ENCODE results near the gene JMJD1C.

The JMJD1C gene

DNA sequence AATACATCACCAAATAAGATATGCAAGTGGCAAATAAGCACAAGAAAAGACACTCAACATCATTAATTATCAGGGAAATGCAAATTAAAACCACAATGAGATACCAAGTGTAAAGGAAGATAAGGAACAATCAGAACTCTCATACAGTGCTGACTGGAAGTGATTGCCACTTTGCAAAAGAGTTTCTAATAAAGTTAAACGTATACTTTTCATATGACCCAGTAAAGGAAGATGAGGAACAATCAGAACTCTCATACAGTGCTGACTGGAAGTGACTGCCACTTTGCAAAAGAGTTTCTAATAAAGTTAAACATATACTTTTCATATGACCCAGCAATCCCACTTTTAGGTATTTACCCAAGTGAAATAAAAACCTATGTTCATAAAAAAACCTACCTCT is 12.2 kb upstream of the JMJD1C start:
- DNase-seq = no peak

DNA sequence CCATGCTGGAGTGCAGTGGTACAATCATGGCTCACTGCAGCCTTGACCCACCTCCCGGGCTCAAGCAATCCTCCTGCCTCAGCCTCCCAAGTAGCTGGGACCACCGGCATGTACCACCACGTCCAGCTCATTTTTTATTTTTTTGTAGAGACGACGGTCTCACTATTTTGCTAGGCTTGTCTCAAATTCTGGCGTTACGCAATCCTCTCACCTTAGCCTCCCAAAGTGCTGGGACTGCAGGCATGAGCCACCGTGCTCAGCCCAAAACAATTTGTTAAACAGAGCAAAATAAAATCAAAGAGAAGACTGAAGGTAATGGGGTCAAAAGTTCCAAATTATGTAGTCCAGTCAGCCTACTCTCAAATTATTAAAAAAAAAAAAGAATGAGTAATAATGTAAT is 8.7 kb upstream of the JMJD1C start:
- DNase-seq = no peak

DNA sequence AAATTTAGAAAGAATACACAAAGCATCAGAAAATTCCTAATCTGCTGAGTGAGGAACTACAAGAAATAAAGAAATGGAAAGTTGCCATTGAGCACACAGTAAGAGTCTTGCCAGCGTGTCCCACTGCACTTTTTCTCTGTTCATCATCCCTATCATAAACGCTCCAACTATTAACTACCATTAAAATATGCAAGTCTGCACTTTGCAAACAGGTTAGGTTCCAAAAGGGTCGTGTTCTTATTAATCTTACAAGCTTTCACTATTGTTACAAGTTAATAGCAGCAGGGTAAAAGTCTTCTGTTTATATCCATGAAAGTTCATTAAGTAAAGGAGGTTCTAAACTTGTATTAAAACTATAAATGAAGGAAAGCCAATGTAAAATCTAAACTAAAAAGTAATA is 5.2 kb upstream of the JMJD1C start:
- DNase-seq = no peak

DNA sequence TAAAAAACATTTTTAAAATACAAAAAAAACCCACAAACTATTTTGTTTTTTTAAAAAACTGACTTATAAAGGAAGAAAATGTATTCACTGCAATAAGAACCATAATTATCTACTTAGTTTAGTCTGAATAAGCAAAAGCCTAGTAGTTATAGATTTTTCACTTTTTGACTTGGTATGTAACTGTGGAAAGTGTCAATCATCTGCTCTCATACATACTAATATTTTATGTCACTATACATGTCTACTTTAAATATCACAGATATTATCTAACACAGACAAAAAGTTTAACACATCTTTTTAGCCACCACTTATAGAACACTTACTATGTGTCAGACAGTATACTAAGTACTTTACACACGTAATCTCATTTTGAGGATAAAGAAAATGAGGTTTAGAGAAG is 3.2 kb upstream of the JMJD1C start:
- no peak for DNase-seq

DNA sequence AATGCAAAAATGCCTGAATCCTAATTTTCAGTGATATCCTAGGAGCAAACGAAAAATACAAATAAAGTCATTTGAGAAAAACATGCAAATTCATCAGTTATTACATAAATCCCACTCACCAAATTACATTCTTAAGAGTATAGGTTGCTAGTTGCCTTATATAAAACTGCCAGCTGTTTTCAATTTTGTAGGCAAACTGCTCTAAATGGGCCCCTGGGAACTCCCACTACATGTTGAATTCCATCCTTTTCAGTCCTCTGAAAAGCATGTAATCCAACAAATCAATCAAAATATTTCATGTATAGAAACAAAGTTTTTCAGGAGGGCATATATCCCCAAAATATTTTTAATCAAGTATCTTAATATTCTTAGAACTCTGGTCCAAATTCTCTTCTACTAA is 2.1 kb upstream of the JMJD1C start:
- no peak for DNase-seq

DNA sequence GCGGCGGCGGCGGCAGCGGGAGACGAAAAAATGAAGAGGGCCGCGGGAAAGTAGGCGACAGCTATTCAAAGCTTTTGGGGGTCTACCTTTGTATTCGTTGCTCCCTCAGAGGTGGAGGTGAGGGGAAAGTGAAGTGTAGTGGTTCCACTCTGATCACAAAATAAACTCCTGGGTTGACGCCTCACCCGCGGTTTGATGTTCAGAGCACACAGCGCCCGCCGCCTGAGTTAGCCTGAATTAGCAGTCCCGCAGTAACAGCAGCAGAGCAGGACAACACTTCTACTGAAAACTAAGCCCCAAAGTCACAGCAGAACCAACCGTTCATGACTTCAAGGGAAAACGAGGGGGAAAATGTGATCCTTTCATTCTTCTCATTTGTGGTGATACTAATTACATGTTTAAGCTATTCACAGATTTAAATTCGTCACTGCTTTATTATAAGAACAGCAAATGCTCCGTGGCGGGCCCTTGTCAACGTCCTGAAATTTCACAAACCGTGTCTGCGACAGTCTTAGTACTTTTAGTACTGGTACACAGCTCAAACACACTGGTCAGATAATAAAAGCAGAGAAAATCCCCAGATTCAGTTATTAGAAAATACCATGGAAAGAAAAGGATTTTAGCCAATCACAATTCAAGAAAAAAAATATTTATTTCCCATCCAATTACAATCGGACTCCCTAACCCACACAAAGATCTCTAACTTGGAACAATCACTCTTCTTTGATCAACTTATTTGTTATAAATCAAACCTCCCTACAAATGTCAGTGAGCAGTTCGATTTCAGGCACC is 563 bp upstream of the JMJD1C start:
- peak; percentile 70 for DNase-seq

DNA sequence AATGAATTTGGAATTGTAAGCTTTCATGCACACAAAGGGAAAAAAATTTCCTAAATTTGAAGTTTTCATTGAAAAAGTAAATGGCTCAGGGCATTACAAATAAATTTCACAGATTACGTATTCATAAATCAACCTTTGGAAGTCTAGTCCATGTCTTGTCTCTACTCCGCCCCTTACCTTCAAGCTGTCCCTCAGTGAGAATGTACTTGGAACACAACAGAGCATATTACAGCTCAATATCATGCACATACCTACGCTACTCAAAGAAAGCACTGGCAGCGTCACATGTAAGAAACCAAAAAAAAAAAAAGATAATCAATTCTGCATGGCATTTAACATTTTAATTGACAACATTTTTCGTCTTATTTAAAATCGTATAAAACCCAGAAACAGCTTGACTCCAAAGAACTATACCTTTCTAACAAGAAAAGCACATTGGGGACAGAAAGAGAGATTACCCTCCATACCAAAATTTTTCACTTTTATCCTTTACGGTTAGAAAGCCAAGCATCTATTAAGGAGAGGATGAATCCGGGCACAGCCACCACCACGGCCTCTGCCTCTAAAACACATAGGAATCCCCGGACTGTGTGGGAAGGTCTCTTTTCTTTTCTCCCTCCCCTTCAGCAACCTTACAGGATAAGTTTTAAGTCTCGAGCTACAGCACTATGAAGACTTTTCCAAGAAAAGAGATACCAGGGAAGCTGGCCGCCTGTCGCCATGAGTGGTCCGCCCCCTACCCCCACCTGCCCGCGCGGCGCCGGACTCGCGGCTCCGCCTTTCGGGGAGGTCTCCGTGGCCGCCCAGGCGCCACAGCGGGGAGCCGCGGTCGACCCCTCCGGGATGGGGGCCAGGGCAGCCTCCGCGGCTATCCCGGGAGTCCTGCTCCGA is 1.1 kb downstream of the JMJD1C start:
- peak; percentile 6 for DNase-seq

DNA sequence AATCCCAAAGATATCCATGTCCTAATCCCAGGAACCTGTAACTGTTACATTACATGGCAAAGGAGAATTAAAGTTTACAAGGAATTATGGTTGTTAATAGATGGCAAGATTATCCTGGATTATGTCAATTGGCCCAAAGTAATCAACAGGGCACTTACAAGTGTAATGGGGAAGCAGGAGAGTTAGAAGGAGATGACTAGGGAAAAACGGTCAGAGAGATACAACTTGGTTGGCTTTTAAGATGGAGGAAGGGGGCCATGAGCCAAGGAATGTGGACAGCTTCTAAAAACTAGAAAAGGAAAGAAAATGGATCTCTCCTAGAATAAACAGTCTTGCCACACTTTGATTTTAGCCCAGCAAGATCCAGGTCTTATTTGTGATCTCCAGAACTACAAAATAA is 3.3 kb downstream of the JMJD1C start:
- no peak for DNase-seq

DNA sequence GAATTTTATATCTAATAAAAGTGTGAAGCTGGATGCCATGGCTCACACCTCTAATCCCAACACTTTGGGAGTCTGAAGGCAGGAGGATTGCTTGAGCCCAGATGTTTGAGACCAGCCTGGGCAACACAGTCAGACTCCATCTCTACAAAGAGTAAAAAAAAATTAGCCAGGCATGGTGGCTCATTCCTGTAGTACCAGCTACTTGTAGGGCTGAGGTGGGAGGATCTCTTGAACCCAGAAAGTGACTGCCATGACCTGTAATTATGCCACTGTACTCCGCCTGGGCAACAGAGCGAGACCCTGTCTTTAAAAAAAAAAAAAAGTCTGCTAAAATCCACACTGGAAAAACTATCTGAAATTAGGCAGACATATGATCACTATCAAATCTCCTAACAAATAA is 7.6 kb downstream of the JMJD1C start:
- DNase-seq = no peak

DNA sequence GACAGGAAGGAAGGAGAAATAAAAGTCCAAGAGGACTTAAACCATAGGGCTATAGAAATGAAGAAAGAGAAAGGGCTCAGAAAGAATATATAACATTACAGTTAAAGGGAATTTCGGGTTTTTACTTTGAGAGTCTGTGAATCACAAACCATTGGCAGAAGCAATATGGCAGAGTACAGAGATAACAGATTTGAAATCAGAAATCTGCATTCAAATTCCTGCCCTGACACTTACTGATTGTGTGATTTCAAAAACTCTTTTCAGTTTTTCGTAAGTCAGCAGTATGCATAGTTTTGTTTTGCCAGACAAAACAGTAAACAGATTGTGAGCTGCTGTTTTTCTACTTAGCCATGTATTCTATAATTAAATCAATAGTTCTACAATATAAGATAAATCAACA is 8.2 kb downstream of the JMJD1C start:
- DNase-seq = no peak

DNA sequence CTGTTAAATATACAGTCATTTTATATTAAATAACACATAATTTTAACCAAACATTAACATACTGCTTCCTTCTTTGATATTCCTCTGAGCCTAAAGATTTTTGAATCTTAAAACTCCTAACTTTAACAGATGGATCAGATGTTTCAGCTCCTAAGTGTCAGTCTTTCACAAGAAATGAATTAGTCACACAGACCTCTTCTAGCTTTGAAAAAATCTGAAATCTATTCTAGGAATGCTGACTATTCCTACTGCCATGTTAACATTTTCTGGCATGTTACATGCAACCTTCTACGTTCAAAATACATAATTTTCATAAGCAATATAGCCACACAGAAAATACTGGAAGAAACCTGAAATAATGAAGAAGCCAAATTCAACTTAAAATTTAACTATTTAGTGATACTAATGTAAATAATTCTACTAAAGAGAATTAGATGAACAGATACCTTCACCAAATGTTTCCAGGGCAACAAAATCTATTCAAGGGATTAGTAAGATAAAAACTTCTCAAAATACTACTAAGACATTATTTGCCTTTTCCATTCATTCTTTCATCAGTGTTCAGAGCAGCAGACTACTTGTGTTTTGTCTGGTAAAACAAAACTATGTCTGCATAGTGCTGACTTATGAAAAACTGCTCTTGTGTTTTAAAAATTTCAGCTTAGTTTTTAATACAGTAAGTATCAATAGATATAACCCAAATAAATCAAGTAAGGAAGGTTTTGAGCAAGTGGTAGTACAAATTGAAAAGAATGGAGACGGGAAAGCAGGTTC is 9.2 kb downstream of the JMJD1C start:
- DNase-seq = no peak

DNA sequence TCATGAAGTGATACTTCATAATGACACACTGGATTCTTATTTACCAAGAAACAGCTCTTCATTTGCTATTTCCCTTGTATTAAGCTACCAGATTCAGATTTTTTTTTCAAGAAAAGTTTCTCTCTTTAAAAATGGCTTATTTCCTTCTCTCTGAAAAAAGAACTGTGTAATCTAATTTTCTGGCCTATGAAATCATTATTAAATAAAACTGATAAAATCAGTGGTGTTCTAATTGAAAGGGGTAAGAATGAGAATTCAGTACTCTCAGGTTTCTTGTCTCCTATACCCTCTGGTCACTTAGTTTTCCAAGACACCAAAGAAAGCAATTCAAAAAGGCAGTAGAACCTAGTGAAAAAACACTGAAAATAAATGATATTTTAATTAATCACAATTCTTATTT is 10.3 kb downstream of the JMJD1C start:
- no peak for DNase-seq

DNA sequence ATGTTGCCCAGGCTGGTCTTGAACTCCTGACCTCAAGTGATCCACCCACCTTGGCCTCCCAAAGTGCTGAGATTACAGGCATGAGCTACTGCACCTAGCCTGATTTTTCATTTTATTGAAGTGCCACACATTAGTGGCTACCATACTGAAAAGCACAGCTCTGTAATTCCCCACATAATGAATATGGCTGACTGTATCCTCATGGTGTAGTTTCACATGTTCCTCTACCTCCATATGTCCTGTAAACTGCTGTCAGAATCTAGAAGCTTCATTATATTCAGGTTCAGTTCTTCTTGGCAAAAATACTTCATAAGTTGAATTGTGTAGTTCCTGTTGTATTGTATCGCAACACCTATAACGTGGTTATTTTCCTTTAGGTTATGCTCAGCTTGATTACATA is 11.1 kb downstream of the JMJD1C start:
- no peak for DNase-seq

DNA sequence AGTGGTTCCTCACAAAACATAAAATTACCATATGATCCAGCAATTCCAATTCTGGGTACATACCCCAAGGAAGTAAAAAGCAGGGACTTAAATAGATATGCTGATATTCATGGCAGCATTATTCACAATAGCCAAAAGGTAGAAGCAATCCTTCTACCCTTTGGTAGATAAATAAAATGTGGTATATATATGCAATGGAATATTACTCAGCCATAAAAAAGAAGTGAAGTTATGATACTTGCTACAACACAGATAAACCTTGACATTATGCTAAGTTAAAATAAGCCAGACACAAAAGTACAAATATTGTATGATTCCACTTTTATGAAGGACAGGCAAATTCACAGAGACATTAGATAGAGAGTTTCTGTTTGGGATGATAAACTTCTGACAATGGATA is 13.3 kb downstream of the JMJD1C start:
- no peak for DNase-seq

DNA sequence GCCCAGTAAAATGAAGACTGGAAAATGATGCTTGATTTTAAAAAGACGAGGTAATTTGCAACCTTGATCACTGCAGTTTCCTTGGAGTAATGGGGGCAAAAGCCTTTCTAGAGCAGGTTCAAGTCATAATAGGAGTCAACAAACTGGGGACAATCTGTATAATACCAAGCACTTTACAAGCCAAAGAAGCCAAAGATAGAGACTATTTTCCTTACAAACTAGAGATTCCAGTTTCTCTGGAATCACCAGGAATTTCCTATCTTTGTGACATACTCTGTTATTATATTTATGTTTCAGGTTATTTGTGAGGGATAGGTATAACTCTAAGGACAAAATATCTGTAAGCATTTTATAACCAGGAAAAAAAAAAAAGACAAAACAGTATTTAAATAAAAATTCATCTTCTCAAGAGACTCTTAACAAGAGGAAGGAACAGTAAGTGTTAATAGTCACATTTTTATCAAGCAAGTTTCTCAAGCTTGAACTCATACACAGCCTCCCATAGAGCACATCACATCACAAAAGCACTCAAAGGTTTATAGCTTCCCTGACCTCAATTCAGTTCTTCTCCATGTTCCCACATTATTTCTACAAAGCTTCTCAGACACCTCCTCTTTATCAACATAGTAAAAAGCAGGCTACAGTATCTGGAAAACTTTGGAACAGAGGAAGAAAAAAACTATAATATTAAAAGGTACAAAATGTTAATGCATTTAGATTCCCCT is 18.9 kb downstream of the JMJD1C start:
- DNase-seq = no peak

DNA sequence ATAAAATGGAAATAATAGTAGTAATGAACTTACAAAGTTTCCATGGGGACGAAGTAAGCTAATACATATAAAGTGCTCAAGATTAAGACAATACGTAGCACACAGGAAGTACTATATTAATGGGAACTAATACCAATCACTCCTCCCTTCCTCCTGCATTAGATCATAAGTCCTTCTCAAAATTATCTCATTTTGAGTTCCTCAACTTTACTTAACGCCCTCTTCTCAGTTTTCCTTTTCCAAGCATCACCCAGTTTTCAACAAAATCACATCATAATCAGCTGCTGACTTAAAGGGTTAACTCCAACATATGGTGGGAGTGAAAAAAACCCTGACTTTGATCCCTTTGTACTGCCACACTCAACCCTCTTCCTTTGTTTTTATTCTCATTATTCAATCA is 24.4 kb downstream of the JMJD1C start:
- DNase-seq = no peak

DNA sequence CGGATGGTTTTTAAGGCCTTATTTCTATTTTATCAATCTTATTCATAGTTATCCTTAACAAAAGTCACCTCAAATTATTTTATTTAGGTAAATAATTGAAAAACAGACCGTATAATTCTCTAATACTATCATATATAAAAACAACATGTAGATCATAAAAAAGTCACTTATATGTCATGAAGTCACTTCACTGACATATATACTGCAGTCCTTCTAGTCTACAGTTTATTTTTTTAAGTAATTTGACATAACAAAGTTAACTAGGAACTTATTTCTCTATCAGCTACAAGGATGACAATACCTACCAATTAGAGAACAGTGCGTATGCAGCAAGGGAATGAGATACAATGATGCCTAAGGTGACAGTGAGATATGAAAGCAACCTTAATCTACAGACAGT is 26.2 kb downstream of the JMJD1C start:
- no peak for DNase-seq

DNA sequence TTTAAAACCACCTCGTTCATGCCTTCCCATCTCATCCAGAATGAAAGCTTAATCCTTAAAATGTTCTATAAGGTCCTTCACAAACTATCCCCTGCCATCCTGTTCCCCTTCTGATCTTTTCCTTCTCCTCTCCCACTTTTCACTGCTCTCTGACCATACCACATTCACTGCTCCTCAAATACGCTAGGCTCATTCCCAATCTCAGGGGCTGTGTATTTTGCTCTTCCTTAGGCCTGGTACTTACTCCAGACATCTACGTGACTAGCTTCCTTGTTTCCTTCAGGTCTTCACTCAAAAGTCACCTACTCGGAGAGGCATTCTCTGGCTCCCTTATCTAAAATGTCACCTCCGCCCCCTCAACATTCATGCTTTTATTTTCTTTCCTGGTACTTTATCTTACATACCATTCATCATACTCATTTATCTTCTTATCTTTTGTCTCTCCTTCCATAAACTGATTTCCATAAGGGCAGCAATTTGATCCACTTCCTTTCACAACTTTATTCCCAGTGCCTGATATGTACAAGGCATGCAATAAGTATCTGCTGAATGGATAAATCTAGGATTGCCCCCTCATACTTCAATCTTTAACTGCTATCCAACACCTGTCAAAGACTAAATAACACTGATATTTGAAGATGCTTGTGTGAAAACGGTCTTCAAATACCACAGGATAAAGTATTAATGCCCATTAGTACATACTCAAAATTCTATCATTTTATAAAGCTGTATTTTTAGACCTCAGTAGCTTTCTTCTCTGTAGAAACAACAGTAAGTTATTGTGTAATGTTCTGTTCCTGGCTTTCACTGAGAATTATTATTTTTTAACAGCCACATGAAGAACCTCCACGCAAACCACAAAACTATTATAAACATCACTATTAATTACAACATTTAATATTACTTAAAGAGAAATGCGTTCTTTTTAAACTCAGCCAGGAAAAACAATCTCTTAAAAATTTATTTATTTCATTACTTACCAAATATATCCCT is 27.0 kb downstream of the JMJD1C start:
- DNase-seq = no peak

DNA sequence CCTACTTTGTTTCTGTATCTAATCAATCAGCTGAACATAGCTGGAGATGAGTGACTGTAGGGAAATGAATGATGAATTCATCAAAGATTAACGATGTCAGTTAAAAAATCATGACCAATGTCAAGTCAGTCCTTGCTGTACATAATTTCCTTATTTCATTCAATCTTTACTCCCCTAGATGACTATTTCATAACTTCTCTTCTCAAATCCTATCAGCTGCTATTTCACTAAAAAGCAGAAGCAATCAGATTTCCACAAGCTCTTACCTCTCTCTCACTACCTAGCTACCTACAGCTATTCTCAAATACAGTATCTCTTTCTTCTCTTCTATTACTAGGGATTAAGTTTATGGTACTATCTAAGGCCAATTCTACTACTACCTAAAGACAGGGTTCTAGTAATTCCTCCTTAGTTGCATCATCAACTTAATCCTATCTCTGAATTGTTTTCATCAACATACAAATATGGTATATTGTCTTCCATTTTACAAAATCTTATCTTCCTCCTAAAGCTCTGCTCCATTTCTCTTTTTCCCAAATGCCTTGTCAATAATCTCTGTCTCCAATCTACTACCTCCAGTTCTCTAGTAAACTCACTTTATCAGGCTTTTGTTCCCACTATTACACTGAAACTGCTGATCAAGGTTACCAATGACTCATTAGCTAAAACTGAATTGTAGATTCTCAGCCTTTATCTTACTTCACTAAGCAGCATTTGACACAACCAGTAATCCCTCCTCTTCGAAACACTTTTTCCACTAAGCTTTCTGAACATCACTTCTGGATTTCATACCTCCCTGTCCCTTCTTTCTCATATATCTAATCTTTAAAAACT is 28.4 kb downstream of the JMJD1C start:
- no peak for DNase-seq

DNA sequence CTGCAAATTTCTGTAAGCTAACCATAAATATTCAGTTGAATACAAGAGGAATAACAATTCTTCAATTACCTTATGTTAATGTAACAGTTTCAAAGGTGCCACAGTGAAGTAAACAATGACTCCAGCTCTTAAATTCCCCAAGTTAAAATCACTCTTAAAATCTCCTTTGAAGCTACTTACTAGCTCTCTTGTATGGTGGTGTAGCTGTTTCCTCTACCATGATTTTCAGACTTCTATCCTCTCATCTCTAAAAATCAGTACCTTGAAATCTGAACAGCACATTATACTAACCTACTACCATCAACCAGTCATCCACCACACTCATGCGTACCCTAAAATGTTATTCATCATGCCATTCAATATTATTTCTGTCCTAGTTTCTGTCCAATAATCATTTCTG is 29.6 kb downstream of the JMJD1C start:
- DNase-seq = no peak

Measured in NCI-H146 (cell line).